ENCODE measurements around the gene N4BP2L2. TPM values are rescaled to one million over a fixed set of nuclear protein-coding genes. Genes with fewer than 3 reads are reported as not detected.
"Not testable (repeated sequence)": the region's sequence is repeated elsewhere in the genome, so short reads cannot be mapped to it uniquely, and the experiment has no call there.

N4BP2L2 gene
- 121 TPM for polyA plus RNA-seq (ENCODE audit: insufficient read length)

DNA sequence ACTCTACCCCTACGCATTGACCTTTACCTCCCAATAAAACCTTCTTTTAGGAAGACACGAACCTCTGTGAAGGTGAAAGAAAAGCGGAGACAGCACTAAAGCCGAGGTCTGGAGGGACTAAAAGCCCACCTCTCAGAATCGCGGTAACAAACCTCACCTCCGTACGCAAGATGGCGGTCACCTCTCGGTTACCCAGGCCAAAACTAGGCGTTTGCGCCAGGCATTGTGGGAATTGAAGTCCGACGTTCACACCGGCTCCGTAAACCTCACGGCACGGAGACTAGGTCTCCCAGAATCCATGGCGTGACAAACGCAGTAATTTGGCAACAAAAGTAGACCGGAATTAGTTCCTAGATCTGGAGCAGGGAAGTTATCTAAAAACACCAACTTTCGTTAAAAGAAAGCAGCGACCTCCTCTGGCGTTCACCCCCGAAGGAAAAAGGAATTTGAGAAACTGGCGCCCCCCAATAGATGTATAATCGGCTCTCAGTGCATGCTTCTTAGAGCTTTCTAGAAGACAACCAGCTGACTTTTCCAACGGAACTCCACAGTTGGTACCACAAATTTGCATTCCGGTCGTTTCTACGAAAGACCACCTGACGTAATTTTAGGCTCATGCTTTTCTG is at the start of gene N4BP2L2:
TSS of gene N4BP2L2 (minus strand) at position 175 of the 626 bp plus-strand sequence. CDS start 1,768 bp downstream, outside the sequence.
- DNase-seq (ENCODE audit: low read depth) = peak; percentile 100

DNA sequence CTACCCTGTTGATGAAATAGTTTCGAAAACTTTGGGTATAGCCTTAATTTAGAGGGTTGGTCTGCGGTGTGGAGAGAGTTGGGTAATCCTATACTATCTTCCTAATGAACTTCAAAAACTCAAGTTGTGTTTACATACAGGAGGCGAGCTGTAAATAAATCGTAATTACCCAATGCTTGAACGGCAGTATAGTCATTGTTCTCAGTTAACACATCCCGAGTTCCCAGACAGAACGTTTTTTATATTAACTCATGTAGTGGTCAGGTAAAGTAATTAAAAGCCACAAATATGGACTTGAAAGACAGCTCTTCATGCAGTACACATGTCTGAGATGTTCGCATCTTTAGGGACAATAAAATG is 49.2 kb upstream of the N4BP2L2 start:
- DNase-seq (ENCODE audit: low read depth) = no peak

- DNase-seq (ENCODE audit: low read depth) = no peak
Measured at GRCh38 chr13:32587011-32587810, 48.6 kb upstream of the N4BP2L2 start.

- peak; percentile 84 for DNase-seq (ENCODE audit: low read depth)
Measured at GRCh38 chr13:32586080-32586900, 47.7 kb upstream of the N4BP2L2 start, which contains the start of gene PDS5B. Gene PDS5B, plus strand, starts transcription at chr13:32586452. Its CDS starts 62,321 bp downstream, at chr13:32648773.

DNA sequence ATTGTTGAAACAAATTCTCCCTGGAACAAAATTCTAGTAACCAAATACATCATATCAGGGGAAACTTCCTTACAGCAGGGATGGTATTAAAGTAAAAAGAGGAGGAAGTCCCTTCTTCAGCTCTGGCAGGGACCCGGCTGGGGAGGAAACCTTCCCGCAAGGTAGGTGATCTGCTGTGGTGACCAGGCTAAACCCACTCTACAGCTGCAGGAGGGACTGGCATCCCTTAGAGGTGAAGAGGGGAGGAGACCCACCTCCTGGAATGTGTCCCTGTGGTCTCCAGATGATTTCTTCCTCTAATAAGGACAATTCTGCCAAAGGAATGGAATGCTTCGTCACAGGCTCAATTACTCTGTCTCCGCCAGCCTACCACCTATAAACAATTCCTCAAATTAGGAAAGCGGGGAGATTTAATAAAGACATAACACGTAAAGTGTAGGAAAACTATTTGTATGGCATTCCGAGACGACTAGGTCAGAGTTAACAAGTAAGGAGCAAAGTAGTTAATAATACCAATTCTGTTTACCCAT is 47.0 kb upstream of the N4BP2L2 start:
- no peak for DNase-seq (ENCODE audit: low read depth)

GRCh38 chr13:32582991-32583390 is 44.4 kb upstream of the N4BP2L2 start:
- no peak for DNase-seq (ENCODE audit: low read depth)

- no peak for DNase-seq (ENCODE audit: low read depth)
Measured at GRCh38 chr13:32582281-32582680, 43.7 kb upstream of the N4BP2L2 start.

GRCh38 chr13:32581177-32581786 is 42.7 kb upstream of the N4BP2L2 start:
- DNase-seq (ENCODE audit: low read depth) = no peak

DNA sequence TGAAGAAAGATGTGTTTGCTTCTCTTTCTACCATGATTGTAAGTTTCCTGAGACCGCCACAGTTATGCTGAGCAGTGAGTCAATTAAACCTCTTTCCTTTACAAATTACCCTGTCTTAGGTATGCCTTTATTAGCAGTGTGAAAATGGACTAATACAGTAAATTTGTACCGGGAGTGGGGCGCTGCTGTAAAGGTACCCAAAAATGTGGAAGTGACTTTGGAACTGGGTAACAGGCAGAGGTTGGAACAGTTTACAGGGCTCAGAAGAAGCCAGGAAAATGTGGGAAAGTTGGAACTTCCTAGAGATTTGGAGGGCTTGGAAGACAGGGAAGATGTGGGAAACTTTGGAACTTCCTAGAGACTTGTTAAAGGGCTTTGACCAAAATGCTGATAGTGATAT is 38.4 kb upstream of the N4BP2L2 start:
- DNase-seq (ENCODE audit: low read depth) = no peak

DNA sequence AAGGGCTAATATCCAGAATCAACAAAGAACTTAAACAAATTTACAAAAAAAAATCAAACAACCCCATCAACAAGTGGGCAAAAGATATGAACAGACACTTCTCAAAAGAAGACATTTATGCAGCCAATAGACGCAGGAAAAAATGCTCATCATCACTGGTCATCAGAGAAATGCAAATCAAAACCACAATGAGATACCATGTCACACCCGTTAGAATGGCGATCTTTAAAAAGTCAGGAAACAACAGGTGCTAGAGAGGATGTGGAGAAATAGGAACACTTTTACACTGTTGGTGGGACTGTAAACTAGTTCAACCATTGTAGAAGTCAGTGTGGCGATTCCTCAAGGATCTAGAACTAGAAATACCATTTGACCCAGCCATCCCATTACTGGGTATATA is 37.1 kb upstream of the N4BP2L2 start:
- DNase-seq (ENCODE audit: low read depth) = not testable (repeated sequence)

DNA sequence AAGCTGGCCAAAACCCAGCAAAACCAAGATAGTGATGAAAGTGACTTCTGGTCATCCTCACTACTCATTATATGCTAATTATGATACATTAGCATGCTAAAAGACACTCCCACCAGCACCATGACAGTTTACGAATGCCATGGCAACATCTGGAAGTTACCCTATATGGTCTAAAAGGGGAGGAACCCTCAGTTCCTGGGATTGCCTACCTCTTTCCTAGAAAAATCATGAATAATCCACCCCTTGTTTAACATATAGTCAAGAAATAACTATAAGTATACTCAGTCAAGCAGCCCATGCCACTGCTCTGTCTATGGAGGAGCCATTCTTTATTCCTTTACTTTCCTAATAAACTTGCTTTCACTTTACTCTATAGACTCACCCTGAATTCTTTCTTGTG is 22.2 kb upstream of the N4BP2L2 start:
- DNase-seq (ENCODE audit: low read depth) = not testable (repeated sequence)

DNA sequence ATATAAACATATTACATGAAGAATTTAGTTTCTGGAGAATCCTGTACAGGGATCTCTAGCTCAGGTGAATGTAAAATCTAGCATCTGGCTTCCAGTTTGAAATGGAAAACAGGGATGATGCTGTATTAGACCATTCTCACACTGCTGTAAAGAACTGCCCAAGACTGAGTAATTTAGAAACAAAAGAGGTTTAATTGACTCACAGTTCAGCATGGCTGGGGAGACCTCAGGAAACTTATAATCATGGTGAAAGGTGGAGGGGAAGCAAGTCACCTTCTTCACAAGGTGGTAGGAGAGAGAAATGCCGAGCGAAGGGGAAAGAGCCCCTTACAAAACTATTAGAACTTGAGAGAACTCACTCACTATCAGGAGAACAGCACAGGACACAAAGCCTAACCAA is 17.0 kb upstream of the N4BP2L2 start:
- no peak for DNase-seq (ENCODE audit: low read depth)

DNA sequence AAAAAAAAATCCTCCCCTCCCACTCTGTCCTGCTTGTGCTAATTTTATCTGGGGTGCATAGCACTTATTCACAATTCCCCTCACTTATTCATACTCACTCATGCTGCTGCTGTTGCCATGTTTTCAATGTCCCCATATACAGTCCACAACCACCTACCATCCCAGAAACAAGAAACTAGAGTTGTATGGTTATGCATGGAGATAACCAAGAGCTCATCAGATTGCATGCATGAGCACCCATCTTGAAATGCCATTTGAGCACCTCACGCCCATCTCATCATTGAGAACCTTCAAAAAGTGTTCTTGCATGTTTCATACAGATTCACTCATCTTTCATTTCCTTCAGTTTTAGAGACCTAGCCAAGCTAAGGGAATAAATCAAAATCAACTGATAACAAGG is 15.1 kb upstream of the N4BP2L2 start:
- DNase-seq (ENCODE audit: low read depth) = no peak

DNA sequence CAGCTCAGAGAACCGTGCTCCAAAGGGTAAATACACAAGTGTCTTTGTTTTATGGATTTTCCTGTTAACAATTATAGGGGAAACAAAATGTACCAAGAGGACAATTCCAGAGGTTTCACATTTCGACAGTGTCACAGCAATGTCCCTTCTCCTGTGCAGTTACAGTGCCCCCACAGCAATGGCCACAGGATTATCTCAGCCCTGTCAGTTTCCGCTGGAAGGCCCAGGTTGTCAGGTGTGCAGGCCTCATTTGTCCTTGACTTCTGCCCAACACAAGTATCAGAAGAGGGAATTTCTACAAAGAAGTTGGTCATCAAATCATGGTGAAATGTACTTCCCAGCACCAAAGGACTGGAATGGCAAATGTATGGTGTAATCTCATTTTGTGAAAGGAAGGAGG is 11.2 kb upstream of the N4BP2L2 start:
- no peak for DNase-seq (ENCODE audit: low read depth)

GRCh38 chr13:32548837-32549236 is 10.2 kb upstream of the N4BP2L2 start:
- DNase-seq (ENCODE audit: low read depth) = no peak

DNA sequence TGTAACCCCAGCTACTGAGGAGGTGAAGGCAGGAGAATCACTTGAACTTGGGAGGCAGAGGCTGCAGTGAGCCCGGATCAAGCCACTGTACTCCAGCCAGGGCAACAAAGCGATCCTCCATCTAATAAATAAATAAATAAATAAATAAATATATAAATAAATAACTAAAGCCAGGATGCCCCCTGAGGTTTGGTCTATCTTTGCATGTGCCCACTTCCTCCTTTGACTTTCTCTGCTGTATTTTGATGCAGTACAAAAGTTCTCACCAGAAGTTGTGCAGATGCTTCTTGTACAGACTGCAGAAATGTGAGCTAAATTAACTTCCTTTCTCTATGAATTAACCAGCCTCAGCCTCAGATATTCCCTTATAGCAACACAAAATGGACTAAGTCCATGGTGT is 6.5 kb upstream of the N4BP2L2 start:
- DNase-seq (ENCODE audit: low read depth) = no peak

DNA sequence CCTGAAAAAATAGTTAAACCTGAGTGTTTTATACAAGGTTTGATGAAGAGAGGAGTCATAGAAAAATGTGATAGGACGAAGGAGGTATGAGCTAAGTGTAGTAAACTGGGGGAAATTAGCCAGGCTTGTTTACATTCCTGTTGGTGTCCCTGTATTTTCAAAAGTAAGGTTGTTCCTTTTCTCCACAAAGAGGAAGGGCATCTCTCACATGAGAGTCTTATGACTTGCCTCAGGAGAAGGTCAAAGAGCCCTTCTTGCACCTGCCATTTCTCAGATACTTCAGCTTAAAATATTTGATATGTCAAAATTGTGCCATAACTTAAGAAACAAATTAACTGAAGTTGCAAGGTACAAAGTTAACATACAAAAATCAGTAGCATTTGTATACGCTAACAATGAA is 3.6 kb upstream of the N4BP2L2 start:
- no peak for DNase-seq (ENCODE audit: low read depth)

- DNase-seq (ENCODE audit: low read depth) = peak; percentile 17
Measured at GRCh38 chr13:32538143-32538620, 413 bp downstream of the N4BP2L2 start.

DNA sequence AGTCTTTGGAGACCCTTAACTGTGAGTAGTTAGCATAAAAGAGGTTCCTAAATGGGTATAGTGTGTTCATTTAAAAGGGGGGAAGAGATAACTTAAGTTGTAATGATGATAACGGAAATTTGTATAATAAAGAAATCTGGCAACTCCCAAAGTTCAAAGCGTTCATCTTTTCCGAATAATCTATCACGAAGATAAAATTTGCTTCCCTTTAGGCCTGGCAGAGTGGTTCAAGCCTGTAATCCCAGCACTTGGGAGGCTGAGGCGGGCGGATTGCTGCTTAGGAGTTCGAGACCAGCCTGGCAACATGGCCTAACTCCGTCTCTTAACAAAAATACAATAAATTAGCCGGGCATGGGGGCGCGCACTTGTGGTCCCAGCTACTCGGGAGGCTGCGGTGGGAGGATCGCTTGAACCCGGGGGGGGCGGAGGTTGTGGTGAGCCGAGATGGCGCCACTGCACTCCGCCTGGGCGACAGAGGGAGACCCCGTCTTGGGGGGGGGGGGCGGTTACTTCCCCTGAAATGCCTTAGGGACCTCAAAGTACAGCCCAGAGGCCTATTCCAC is 934 bp downstream of the N4BP2L2 start:
- no peak for DNase-seq (ENCODE audit: low read depth)

- no peak for DNase-seq (ENCODE audit: low read depth)
Measured at GRCh38 chr13:32535748-32536147, 2.8 kb downstream of the N4BP2L2 start.

- no peak for DNase-seq (ENCODE audit: low read depth)
Measured at GRCh38 chr13:32535115-32535514, 3.5 kb downstream of the N4BP2L2 start.
